Hepatocyte (in vitro differentiated cells): ENCODE measurements around the gene OOSP2. TPM values are rescaled to one million over a fixed set of nuclear protein-coding genes. Genes with fewer than 3 reads are reported as not detected.

Source experiments
- DNase-seq: peaks from one replicate; pipeline ENCODE4 v3.0.0-alpha.2; 2016; ENCODE audit warnings: low spot score
- H2AFZ ChIP-seq: fragments of 200-600 bp; sonication (generic); 2 replicates; pipeline ENCODE4 v1.6.0; 2016; ENCODE audit warnings: antibody characterized with exemption, mild to moderate bottlenecking
- H3K27ac ChIP-seq: fragments of 200-600 bp; sonication (generic); 2 replicates; pipeline ENCODE4 v1.5.1; 2016; ENCODE audit warnings: mild to moderate bottlenecking
- H3K27me3 ChIP-seq: fragments of 200-600 bp; sonication (generic); 2 replicates; pipeline ENCODE4 v1.6.1; 2016
- H3K36me3 ChIP-seq: fragments of 200-600 bp; sonication (generic); replicated peaks from 2 replicates; pipeline ENCODE4 v1.5.1; 2016; ENCODE audit warnings: low read depth; ENCODE audit not compliant: insufficient read depth
- H3K4me1 ChIP-seq: fragments of 200-600 bp; sonication (generic); 2 replicates; pipeline ENCODE4 v1.5.1; 2016; ENCODE audit warnings: mild to moderate bottlenecking, moderate library complexity; ENCODE audit not compliant: insufficient read depth
- H3K4me2 ChIP-seq: fragments of 200-600 bp; sonication (generic); 2 replicates; pipeline ENCODE4 v1.6.0; 2016
- H3K4me3 ChIP-seq: fragments of 200-600 bp; sonication (generic); 2 replicates; pipeline ENCODE4 v1.5.1; 2016; ENCODE audit warnings: mild to moderate bottlenecking
- H3K79me2 ChIP-seq: fragments of 200-600 bp; sonication (generic); 2 replicates; pipeline ENCODE4 v1.6.0; 2017; ENCODE audit warnings: mild to moderate bottlenecking
- H3K9me2 ChIP-seq: fragments of 200-600 bp; sonication (generic); replicated peaks from 2 replicates; pipeline ENCODE4 v1.6.0; 2017; ENCODE audit warnings: mild to moderate bottlenecking; ENCODE audit not compliant: insufficient read depth
- H3K9me3 ChIP-seq: fragments of 200-600 bp; sonication (generic); 2 replicates; pipeline ENCODE4 v1.5.1; 2016; ENCODE audit warnings: low read depth, mild to moderate bottlenecking
- H4K20me1 ChIP-seq: fragments of 200-600 bp; sonication (generic); 2 replicates; pipeline ENCODE4 v1.6.0; 2016; ENCODE audit warnings: mild to moderate bottlenecking; ENCODE audit not compliant: insufficient read depth, poor library complexity, severe bottlenecking
- EZH2 ChIP-seq: fragments of 200-600 bp; sonication (generic); IDR thresholded peaks from 2 replicates; pipeline ENCODE4 v1.6.1; 2016; ENCODE audit warnings: antibody characterized with exemption, mild to moderate bottlenecking, borderline replicate concordance
- EZH2phosphoT487 ChIP-seq: fragments of 200-600 bp; sonication (generic); IDR thresholded peaks from one replicate; pipeline ENCODE4 v1.6.1; 2018; ENCODE audit warnings: antibody characterized with exemption, mild to moderate bottlenecking, low read depth, moderate library complexity; ENCODE audit not compliant: unreplicated experiment, severe bottlenecking
- WGBS: methylation state at CpG from one replicate; pipeline ENCODE4 v1.1.6; 2016; ENCODE audit warnings: low lambda C conversion rate; ENCODE audit errors: missing lambda C conversion rate; 5-methylcytosine and 5-hydroxymethylcytosine counted together
- polyA plus RNA-seq: library from polyadenylated mRNA; unstranded; fragments of >200 nt; fragmentation: Nextera tagmentation; extraction: Ambion mirVana; gene quantifications from 2 replicates; pipeline ENCODE4 v1.2.1, GENCODE V29; 2016
- total RNA-seq: library from RNA; depleted of rRNA; stranded (reverse); fragments of >200 nt; gene quantifications from 2 replicates; pipeline ENCODE4 v1.2.3, GENCODE V29; 2014
- TF ChIP-seq, protein P1 (sequence below): fragments of 200-600 bp; sonication (generic); IDR thresholded peaks from 2 replicates; pipeline ENCODE4 v1.5.1; 2016; ENCODE audit warnings: antibody characterized with exemption, mild to moderate bottlenecking; ENCODE audit not compliant: poor library complexity

OOSP2 gene
- total and polyA plus RNA-seq, 2 experiments from 2014 or later, result not detected

DNA sequence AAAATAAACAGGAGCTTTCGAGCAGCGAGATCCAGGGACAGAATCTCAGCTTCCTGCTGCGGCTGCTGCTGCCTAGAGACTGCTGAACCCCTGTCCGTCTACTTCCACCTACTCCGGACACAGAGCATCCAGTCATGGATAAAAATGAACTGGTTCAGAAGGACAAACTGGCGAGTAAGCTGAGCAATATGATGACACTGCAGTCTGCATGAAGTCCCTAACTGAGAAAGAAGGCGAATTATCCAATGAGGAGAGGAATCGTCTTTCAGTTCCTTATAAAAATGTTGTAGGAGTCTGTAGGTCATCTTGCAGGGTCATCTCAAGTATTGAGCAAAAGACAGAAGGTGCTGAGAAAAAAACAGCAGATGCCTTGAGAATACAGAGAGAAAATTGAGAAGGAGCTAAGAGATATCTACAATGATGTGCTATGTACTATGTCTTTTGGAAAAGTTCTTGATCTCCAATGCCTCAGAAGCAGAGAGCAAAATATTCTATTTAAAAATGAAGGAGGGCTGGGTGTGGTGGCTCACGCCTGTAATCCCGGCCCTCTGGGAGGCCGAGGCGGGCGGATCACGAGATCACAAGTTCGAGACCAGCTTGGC lies 37.1 kb downstream of the OOSP2 start:
- Histone ChIP-seq H3K4me2 (no peak overlapping the region), H2AFZ (no peak overlapping the region), H3K4me1 (no peaks in the 10 kb centered on the region), H3K4me3 (no peak overlapping the region), H4K20me1 (no peaks in the 10 kb centered on the region), H3K9me3 (no peaks in the 10 kb centered on the region), H3K36me3 (no peaks in the 10 kb centered on the region), H3K9me2 (no peaks in the 10 kb centered on the region), H3K27ac (no peak overlapping the region), H3K79me2 (no peaks in the 10 kb centered on the region), H3K27me3 (no peaks in the 10 kb centered on the region)
- no peak for DNase-seq
- WGBS, result 78% methylated on average over 15 of the region's 15 CpGs
- no peak for TF ChIP-seq EZH2
- TF ChIP-seq EZH2phosphoT487, result no peak
- TF ChIP-seq, protein P1, sequence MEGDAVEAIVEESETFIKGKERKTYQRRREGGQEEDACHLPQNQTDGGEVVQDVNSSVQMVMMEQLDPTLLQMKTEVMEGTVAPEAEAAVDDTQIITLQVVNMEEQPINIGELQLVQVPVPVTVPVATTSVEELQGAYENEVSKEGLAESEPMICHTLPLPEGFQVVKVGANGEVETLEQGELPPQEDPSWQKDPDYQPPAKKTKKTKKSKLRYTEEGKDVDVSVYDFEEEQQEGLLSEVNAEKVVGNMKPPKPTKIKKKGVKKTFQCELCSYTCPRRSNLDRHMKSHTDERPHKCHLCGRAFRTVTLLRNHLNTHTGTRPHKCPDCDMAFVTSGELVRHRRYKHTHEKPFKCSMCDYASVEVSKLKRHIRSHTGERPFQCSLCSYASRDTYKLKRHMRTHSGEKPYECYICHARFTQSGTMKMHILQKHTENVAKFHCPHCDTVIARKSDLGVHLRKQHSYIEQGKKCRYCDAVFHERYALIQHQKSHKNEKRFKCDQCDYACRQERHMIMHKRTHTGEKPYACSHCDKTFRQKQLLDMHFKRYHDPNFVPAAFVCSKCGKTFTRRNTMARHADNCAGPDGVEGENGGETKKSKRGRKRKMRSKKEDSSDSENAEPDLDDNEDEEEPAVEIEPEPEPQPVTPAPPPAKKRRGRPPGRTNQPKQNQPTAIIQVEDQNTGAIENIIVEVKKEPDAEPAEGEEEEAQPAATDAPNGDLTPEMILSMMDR, result no peak

DNA sequence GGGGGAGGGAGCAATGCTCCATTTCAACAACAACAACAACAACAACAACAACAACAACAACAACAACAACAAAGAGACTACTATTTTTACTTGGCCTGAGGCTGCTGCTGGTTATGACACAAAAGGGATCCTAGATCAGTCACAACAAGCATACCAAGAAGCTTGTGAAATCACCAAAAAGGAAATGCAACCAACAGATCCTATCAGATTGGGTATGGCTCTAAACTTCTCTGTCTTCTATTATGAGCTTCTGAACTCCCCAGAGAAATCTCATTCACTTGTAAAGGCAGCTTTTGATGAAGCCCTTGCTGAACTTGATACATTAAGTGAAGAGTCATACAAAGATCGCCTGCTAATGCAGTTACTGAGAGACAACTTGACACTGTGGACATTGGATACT lies 37.8 kb downstream of the OOSP2 start:
- Histone ChIP-seq H4K20me1 (no peaks in the 10 kb centered on the region), H3K27me3 (no peaks in the 10 kb centered on the region), H3K4me1 (no peaks in the 10 kb centered on the region), H3K9me2 (no peaks in the 10 kb centered on the region), H3K27ac (no peak overlapping the region), H3K4me3 (no peak overlapping the region), H3K9me3 (no peaks in the 10 kb centered on the region), H3K79me2 (no peaks in the 10 kb centered on the region), H3K36me3 (no peaks in the 10 kb centered on the region), H3K4me2 (no peak overlapping the region), H2AFZ (no peak overlapping the region)
- 88% methylated on average over 1 of the region's 1 CpG for WGBS
- no peak for TF ChIP-seq EZH2phosphoT487
- no peak for TF ChIP-seq EZH2
- TF ChIP-seq, protein P1, result no peak
- DNase-seq, result no peak

DNA sequence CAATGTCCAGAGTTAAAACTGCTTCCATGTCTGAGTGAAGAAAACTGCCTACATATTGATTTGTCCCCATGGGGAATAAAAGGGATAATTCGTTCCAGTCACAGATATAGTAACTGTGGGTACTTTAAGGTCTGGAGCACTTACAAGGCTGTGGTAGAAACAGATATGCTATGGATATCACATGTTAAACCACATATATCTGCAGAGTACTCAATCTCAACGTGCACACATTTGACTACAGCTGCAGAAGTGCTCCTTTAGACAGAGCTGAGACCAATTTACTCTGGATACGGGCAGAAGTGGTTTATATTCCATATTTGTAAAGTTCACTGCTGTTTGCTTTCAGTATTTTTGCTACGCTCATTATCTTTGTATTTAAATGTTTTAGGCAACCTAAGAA lies 38.5 kb downstream of the OOSP2 start:
- Histone ChIP-seq H3K36me3 (no peaks in the 10 kb centered on the region), H3K27ac (no peak overlapping the region), H3K27me3 (no peaks in the 10 kb centered on the region), H3K4me3 (no peak overlapping the region), H4K20me1 (no peaks in the 10 kb centered on the region), H3K9me2 (no peaks in the 10 kb centered on the region), H3K4me1 (no peaks in the 10 kb centered on the region), H3K79me2 (no peaks in the 10 kb centered on the region), H3K4me2 (no peak overlapping the region), H3K9me3 (no peaks in the 10 kb centered on the region), H2AFZ (no peak overlapping the region)
- DNase-seq, result no peak
- 65% methylated on average over 4 of the region's 4 CpGs for WGBS
- TF ChIP-seq EZH2phosphoT487, result no peak
- TF ChIP-seq EZH2, result no peak
- TF ChIP-seq, protein P1, result no peak
